ENCODE measurements around the gene GLYATL1.

Gene GLYATL1

GRCh38 chr11:58900479-58901420 is 38.5 kb upstream of the GLYATL1 start:
- DNase-seq, result peak; percentile 71
- Histone ChIP-seq H3K27ac (ENCODE audit: low read length) (no peak overlapping the region), H3K4me2 (ENCODE audit: low read depth, low read length) (peak overlapping the region; percentile 38; the same call in 1 of the 2 replicates), H3K9ac (ENCODE audit: low read length) (no peak overlapping the region), H3K4me1 (ENCODE audit: low read length) (no peaks in the 10 kb centered on the region), H3F3A (ENCODE audit: insufficient read depth, low read length) (no peaks in the 10 kb centered on the region), H3K9me2 (replicated peaks; ENCODE audit: insufficient read depth, low read length) (no peaks in the 10 kb centered on the region), H2AFZ (ENCODE audit: low read length) (peak overlapping the region; percentile 39), H3K79me2 (ENCODE audit: low read length) (no peaks in the 10 kb centered on the region), H4K20me1 (ENCODE audit: insufficient read depth, low read length) (no peaks in the 10 kb centered on the region), H3K9me3 (replicated peaks; ENCODE audit: insufficient read depth, low read length) (no peaks in the 10 kb centered on the region), H3K4me3 (ENCODE audit: low read length) (no peak overlapping the region; the same call in 1 of the 2 replicates), H3K36me3 (replicated peaks; ENCODE audit: insufficient read depth, low read length) (no peaks in the 10 kb centered on the region), H3K27me3 (replicated peaks; ENCODE audit: insufficient read depth, low read length) (no peaks in the 10 kb centered on the region)
- TF ChIP-seq CTCF (IDR thresholded peaks at IDR 0.05; ENCODE audit: low read length) (peak; percentile 60), EZH2phosphoT487 (IDR thresholded peaks at IDR 0.05; ENCODE audit: low read length) (no peak)

- Histone ChIP-seq H3K4me3 (ENCODE audit: low read length) (no peak overlapping the region), H3K36me3 (replicated peaks; ENCODE audit: insufficient read depth, low read length) (no peaks in the 10 kb centered on the region), H3K9me2 (replicated peaks; ENCODE audit: insufficient read depth, low read length) (no peaks in the 10 kb centered on the region), H3K9ac (ENCODE audit: low read length) (no peak overlapping the region), H3K27ac (ENCODE audit: low read length) (no peak overlapping the region), H3K4me1 (ENCODE audit: low read length) (peaks cover 3% of the 10 kb centered on the region; the same call in 1 of the 2 replicates), H3K4me2 (ENCODE audit: low read depth, low read length) (no peak overlapping the region), H3K9me3 (replicated peaks; ENCODE audit: insufficient read depth, low read length) (no peaks in the 10 kb centered on the region), H3F3A (ENCODE audit: insufficient read depth, low read length) (no peaks in the 10 kb centered on the region), H3K79me2 (ENCODE audit: low read length) (no peaks in the 10 kb centered on the region), H3K27me3 (replicated peaks; ENCODE audit: insufficient read depth, low read length) (no peaks in the 10 kb centered on the region), H2AFZ (ENCODE audit: low read length) (no peak overlapping the region), H4K20me1 (ENCODE audit: insufficient read depth, low read length) (no peaks in the 10 kb centered on the region)
- no peak for DNase-seq
- TF ChIP-seq EZH2phosphoT487 (IDR thresholded peaks at IDR 0.05; ENCODE audit: low read length) (no peak), CTCF (IDR thresholded peaks at IDR 0.05; ENCODE audit: low read length) (no peak), EZH2 (optimal IDR thresholded peaks at IDR 0.05; ENCODE audit: low read depth, low read length) (no peak)
Observed at GRCh38 chr11:58902881-58903280, 36.4 kb upstream of the GLYATL1 start.

- Histone ChIP-seq H3K4me1 (ENCODE audit: low read length) (peaks cover 7% of the 10 kb centered on the region; the same call in 1 of the 2 replicates), H3K9ac (ENCODE audit: low read length) (no peak overlapping the region), H3K4me2 (ENCODE audit: low read depth, low read length) (no peak overlapping the region), H3K4me3 (ENCODE audit: low read length) (no peak overlapping the region), H2AFZ (ENCODE audit: low read length) (no peak overlapping the region), H4K20me1 (ENCODE audit: insufficient read depth, low read length) (no peaks in the 10 kb centered on the region), H3K9me2 (replicated peaks; ENCODE audit: insufficient read depth, low read length) (no peaks in the 10 kb centered on the region), H3K79me2 (ENCODE audit: low read length) (no peaks in the 10 kb centered on the region), H3K36me3 (replicated peaks; ENCODE audit: insufficient read depth, low read length) (no peaks in the 10 kb centered on the region), H3K9me3 (replicated peaks; ENCODE audit: insufficient read depth, low read length) (no peaks in the 10 kb centered on the region), H3K27ac (ENCODE audit: low read length) (no peak overlapping the region), H3F3A (ENCODE audit: insufficient read depth, low read length) (no peaks in the 10 kb centered on the region), H3K27me3 (replicated peaks; ENCODE audit: insufficient read depth, low read length) (no peaks in the 10 kb centered on the region)
- no peak for DNase-seq
- TF ChIP-seq EZH2 (optimal IDR thresholded peaks at IDR 0.05; ENCODE audit: low read depth, low read length) (no peak), EZH2phosphoT487 (IDR thresholded peaks at IDR 0.05; ENCODE audit: low read length) (no peak), CTCF (IDR thresholded peaks at IDR 0.05; ENCODE audit: low read length) (no peak)
Observed at GRCh38 chr11:58905011-58905720, 34.1 kb upstream of the GLYATL1 start.

All from MM.1S (cell line).